IMR-90 (cell line): ENCODE results near the gene DSCAML1. TPM values are rescaled to one million over a fixed set of nuclear protein-coding genes. Genes with fewer than 3 reads are reported as not detected.

ENCODE experiments used
- ATAC-seq: fragments of 200-7000 bp; cut with Tn5 transposase; 2 replicates; pipeline ENCODE4 v1.9.1; 2020; ENCODE audit warnings: low read depth, mild to moderate bottlenecking, moderate library complexity
- BruUV-seq: library from RNA; stranded (reverse); fragments of 400-500 nt; replicated peaks from 2 replicates; lab custom pipeline; 2021; lab: Mats Ljungman, UMichigan
- CTCF ChIA-PET: fragments of 300-600 bp; formaldehyde crosslinking; extraction: SDS; loops from one replicate; lab custom pipeline; 2021; ENCODE audit warnings: antibody characterized with exemption; lab: Yijun Ruan, JAX
- POLR2A ChIA-PET: fragments of 300-600 bp; sonication (Branson Sonifier 250); formaldehyde crosslinking; loops from one replicate; lab custom pipeline; 2022; ENCODE audit warnings: antibody characterized with exemption; ENCODE audit not compliant: unreplicated experiment; lab: Charles Lee
- DNase-seq: peaks from one replicate; pipeline ENCODE4 v3.0.0; 2013
- H2AFZ ChIP-seq: replicated peaks from 2 replicates; pipeline ENCODE3; 2013; ENCODE audit warnings: low read length, mild to moderate bottlenecking; ENCODE audit not compliant: poor library complexity
- H2AK5ac ChIP-seq: 2 replicates; pipeline ENCODE4 v1.6.1; 2013; ENCODE audit warnings: low read depth, low read length, inconsistent platforms
- H2AK9ac ChIP-seq: replicated peaks from 2 replicates; pipeline ENCODE3; 2013; ENCODE audit warnings: mild to moderate bottlenecking, low read depth, low read length, moderate library complexity; ENCODE audit not compliant: poor library complexity
- H2BK120ac ChIP-seq: 2 replicates; pipeline ENCODE4 v1.6.1; 2013; ENCODE audit warnings: low read depth, low read length, inconsistent platforms
- H2BK15ac ChIP-seq: 3 replicates; pipeline ENCODE4 v1.6.1; 2013; ENCODE audit warnings: low read depth, low read length, inconsistent platforms
- H2BK20ac ChIP-seq: 2 replicates; pipeline ENCODE4 v1.6.1; 2013; ENCODE audit warnings: low read depth, mild to moderate bottlenecking, inconsistent platforms, low read length, moderate library complexity
- H2BK5ac ChIP-seq: 2 replicates; pipeline ENCODE4 v1.6.1; 2013; ENCODE audit warnings: mild to moderate bottlenecking, low read depth, low read length, inconsistent platforms; ENCODE audit not compliant: poor library complexity, severe bottlenecking
- H3K14ac ChIP-seq: replicated peaks from 2 replicates; pipeline ENCODE4 v1.6.1; 2013; ENCODE audit warnings: low read depth, low read length, inconsistent platforms
- H3K18ac ChIP-seq: 2 replicates; pipeline ENCODE4 v1.6.1; 2013; ENCODE audit warnings: low read depth, low read length, control low read depth
- H3K23ac ChIP-seq: 2 replicates; pipeline ENCODE4 v1.6.1; 2013; ENCODE audit warnings: low read depth, low read length, inconsistent platforms
- H3K27ac ChIP-seq: 2 replicates; pipeline ENCODE4 v1.5.1; 2013; ENCODE audit warnings: mild to moderate bottlenecking, control low read depth, low read length; ENCODE audit not compliant: insufficient read depth
- H3K27me3 ChIP-seq: 2 replicates; pipeline ENCODE4 v1.6.1; 2013; ENCODE audit warnings: low read length; ENCODE audit not compliant: control insufficient read depth, insufficient read depth
- H3K36me3 ChIP-seq: 2 replicates; pipeline ENCODE4 v1.6.1; 2013; ENCODE audit warnings: low read length, mixed read lengths; ENCODE audit not compliant: control insufficient read depth, insufficient read depth
- H3K4ac ChIP-seq: 2 replicates; pipeline ENCODE4 v1.6.1; 2013; ENCODE audit warnings: low read depth, low read length, inconsistent platforms
- H3K4me1 ChIP-seq: 2 replicates; pipeline ENCODE4 v1.6.1; 2013; ENCODE audit warnings: low read length, mixed read lengths; ENCODE audit not compliant: control insufficient read depth, insufficient read depth
- H3K4me2 ChIP-seq: 2 replicates; pipeline ENCODE4 v1.6.1; 2013; ENCODE audit warnings: low read depth, mild to moderate bottlenecking, control low read depth, low read length, moderate library complexity
- H3K4me3 ChIP-seq: 2 replicates; pipeline ENCODE4 v1.5.1; 2013; ENCODE audit warnings: low read depth, mild to moderate bottlenecking, control low read depth, low read length, moderate library complexity; ENCODE audit not compliant: insufficient read depth
- H3K56ac ChIP-seq: 2 replicates; pipeline ENCODE4 v1.6.1; 2013; ENCODE audit warnings: low read length, inconsistent platforms; ENCODE audit not compliant: insufficient read depth; ENCODE audit errors: extremely low read depth
- H3K79me1 ChIP-seq, 2 experiments: 2 replicates each; pipeline ENCODE4 v1.6.1; 2013; ENCODE audit warnings: low read length in 2 of 2, inconsistent platforms in 1 of 2, low read depth in 1 of 2
- H3K9ac ChIP-seq: 2 replicates; pipeline ENCODE4 v1.6.1; 2013; ENCODE audit warnings: low read depth, low read length, control low read depth
- H3K9me1 ChIP-seq: 2 replicates; pipeline ENCODE4 v1.6.1; 2013; ENCODE audit warnings: low read length, inconsistent platforms; ENCODE audit not compliant: insufficient read depth
- H3K9me3 ChIP-seq: 2 replicates; pipeline ENCODE4 v1.6.1; 2013; ENCODE audit warnings: low read length; ENCODE audit not compliant: control insufficient read depth, insufficient read depth
- H4K20me1 ChIP-seq: 2 replicates; pipeline ENCODE4 v1.6.1; 2013; ENCODE audit warnings: low read length, inconsistent platforms; ENCODE audit not compliant: insufficient read depth
- H4K5ac ChIP-seq: 2 replicates; pipeline ENCODE4 v1.6.1; 2013; ENCODE audit warnings: mild to moderate bottlenecking, low read depth, low read length, control low read depth
- H4K8ac ChIP-seq, 2 experiments: 2 replicates each; pipeline ENCODE4 v1.6.1; 2013; ENCODE audit warnings: low read depth in 2 of 2, low read length in 2 of 2, control low read depth in 1 of 2, inconsistent platforms in 1 of 2
- H4K91ac ChIP-seq: 2 replicates; pipeline ENCODE4 v1.6.1; 2013; ENCODE audit warnings: low read depth, low read length, inconsistent platforms; ENCODE audit not compliant: insufficient read depth
- ELK1 ChIP-seq: fragments of 150-350 bp; IDR thresholded peaks from 2 replicates; pipeline ENCODE4 v1.6.1; 2016; ENCODE audit warnings: low read depth, mild to moderate bottlenecking, low read length, moderate library complexity, borderline replicate concordance
- MAZ ChIP-seq: IDR thresholded peaks from 2 replicates; pipeline ENCODE4 v1.6.1; 2012; ENCODE audit warnings: low read depth, mild to moderate bottlenecking, low read length, improper control_type of control experiment, moderate library complexity, borderline replicate concordance
- WGBS, 2 experiments: methylation state at CpG; one replicate each; pipeline versions ENCODE4 v1.1.5 to v1.1.7; 2013; ENCODE audit warnings: missing lambda C conversion rate in 2 of 2; ENCODE audit not compliant: insufficient read length in 1 of 2; ENCODE audit errors: extremely low coverage in 2 of 2; 5-methylcytosine and 5-hydroxymethylcytosine counted together
- dilution Hi-C: fragments of 300-500 bp; cut with HindIII; formaldehyde crosslinking; loops from one replicate; pipeline ENCODE4 v1.14.3; 2018; ENCODE audit warnings: low sequenced_read_pairs; ENCODE audit not compliant: unreplicated experiment
- in situ Hi-C: fragments of 300-500 bp; cut with MboI; formaldehyde crosslinking; loops from 3 replicates; pipeline ENCODE4 v1.14.3; 2019; ENCODE audit warnings: low sequenced_read_pairs, inconsistent platforms, mixed read lengths
- intact Hi-C: fragments of 100-400 bp; cut with micrococcal nuclease; formaldehyde crosslinking; loops from 2 replicates; pipeline ENCODE4 v1.10.0; 2022
- polyA plus RNA-seq, 3 experiments: library from polyadenylated mRNA; depleted of rRNA; stranded (reverse); fragments of >200 nt; gene quantifications; 2 replicates each; pipeline ENCODE4 v1.2.3, GENCODE V29; 2012; ENCODE audit warnings: low replicate concordance in 1 of 3
- total RNA-seq: library from RNA; depleted of rRNA; stranded (reverse); fragments of >200 nt; gene quantifications from 2 replicates; pipeline ENCODE4 v1.2.3, GENCODE V29; 2012
- TF ChIP-seq, protein P1 (sequence below): conservative IDR thresholded peaks from 2 replicates; pipeline ENCODE4 v1.5.1; 2012; ENCODE audit warnings: mild to moderate bottlenecking, low read depth, low read length, improper control_type of control experiment

DSCAML1 gene
- total and polyA plus RNA-seq, 2 of the 4 experiments (the other 2 are of a cell fraction): not detected

- dilution Hi-C loops (no loop called here), in situ Hi-C loops (loop anchor here (10.0 kb wide), 1 partner anchor 363 kb away; no protein-coding TSS in a partner anchor), intact Hi-C loops (no loop called here)
- Histone ChIP-seq H3K27ac (no peak overlapping the region), H3K9ac (no peak overlapping the region), H3K9me3 (no peaks in the 10 kb centered on the region), H3K79me1 (no peaks in the 10 kb centered on the region), H3K4me1 (no peaks in the 10 kb centered on the region), H3K56ac (no peak overlapping the region), H2BK120ac (no peak overlapping the region), H2AK9ac (peak overlapping the region; percentile 42), H3K18ac (no peak overlapping the region), H3K4me2 (no peak overlapping the region), H2AFZ (no peak overlapping the region), H3K23ac (no peak overlapping the region), H3K4me3 (no peak overlapping the region), H4K5ac (no peak overlapping the region), H3K9me1 (no peaks in the 10 kb centered on the region), H3K14ac (no peak overlapping the region), H4K20me1 (no peaks in the 10 kb centered on the region; the same call in 1 of the 2 replicates), H2BK5ac (no peak overlapping the region), H2BK15ac (no peak overlapping the region), H2AK5ac (no peak overlapping the region), H3K4ac (no peak overlapping the region), H4K8ac (no peak overlapping the region), H4K91ac (no peak overlapping the region), H3K36me3 (no peaks in the 10 kb centered on the region), H3K27me3 (peaks cover 60% of the 10 kb centered on the region), H2BK20ac (no peak overlapping the region)
- ATAC-seq: no peak
- no peak for DNase-seq
- POLR2A ChIA-PET: no interaction called here
- no TSS peak for BruUV-seq
- CTCF ChIA-PET: no interaction called here
- TF ChIP-seq, protein P1, sequence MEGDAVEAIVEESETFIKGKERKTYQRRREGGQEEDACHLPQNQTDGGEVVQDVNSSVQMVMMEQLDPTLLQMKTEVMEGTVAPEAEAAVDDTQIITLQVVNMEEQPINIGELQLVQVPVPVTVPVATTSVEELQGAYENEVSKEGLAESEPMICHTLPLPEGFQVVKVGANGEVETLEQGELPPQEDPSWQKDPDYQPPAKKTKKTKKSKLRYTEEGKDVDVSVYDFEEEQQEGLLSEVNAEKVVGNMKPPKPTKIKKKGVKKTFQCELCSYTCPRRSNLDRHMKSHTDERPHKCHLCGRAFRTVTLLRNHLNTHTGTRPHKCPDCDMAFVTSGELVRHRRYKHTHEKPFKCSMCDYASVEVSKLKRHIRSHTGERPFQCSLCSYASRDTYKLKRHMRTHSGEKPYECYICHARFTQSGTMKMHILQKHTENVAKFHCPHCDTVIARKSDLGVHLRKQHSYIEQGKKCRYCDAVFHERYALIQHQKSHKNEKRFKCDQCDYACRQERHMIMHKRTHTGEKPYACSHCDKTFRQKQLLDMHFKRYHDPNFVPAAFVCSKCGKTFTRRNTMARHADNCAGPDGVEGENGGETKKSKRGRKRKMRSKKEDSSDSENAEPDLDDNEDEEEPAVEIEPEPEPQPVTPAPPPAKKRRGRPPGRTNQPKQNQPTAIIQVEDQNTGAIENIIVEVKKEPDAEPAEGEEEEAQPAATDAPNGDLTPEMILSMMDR: no peak
- TF ChIP-seq ELK1 (no peak), MAZ (no peak)
- 72% methylated on average over 9 of the region's 14 CpGs; no CpG with 5 or more reads in 1 of the 2 experiments for WGBS, 2 experiments
Measured at GRCh38 chr11:117441146-117441975, 355.7 kb downstream of the DSCAML1 start.
